H1 (cell line): ENCODE measurements around the gene MKI67. TPM values are rescaled to one million over a fixed set of nuclear protein-coding genes. Genes with fewer than 3 reads are reported as not detected.
A peak's percentile ranks its signal among the peaks of the same experiment; 100 is the strongest.

Experiments used
- CTCF ChIA-PET: fragments of 300-600 bp; sonication (Branson Sonifier 250); formaldehyde crosslinking; loops from one replicate; lab custom pipeline; 2021; ENCODE audit not compliant: partially characterized antibody; lab: Charles Lee
- POLR2A ChIA-PET: fragments of 300-600 bp; sonication (Branson Sonifier 250); formaldehyde crosslinking; loops from one replicate; lab custom pipeline; 2021; ENCODE audit warnings: inconsistent platforms; ENCODE audit not compliant: partially characterized antibody; lab: Charles Lee
- DNase-seq, 2 experiments: peaks; one replicate each; pipeline versions ENCODE4 v3.0.0 to v3.0.0-alpha.2; 2010 to 2022; ENCODE audit warnings: low spot score in 2 of 2, low read depth in 1 of 2, mixed read lengths in 1 of 2
- FAIRE-seq: peaks from 2 replicates; lab custom pipeline; 2011; peaks lifted over from hg19 to GRCh38; lab: Jason Lieb, UNC
- H2AFZ ChIP-seq: 2 replicates; pipeline ENCODE4 v1.8.1; 2012; ENCODE audit warnings: low read length, inconsistent platforms
- H2AK5ac ChIP-seq: 2 replicates; pipeline ENCODE4 v1.6.1; 2013; ENCODE audit warnings: low read depth, low read length
- H2BK120ac ChIP-seq: replicated peaks from 2 replicates; pipeline ENCODE3; 2013; ENCODE audit warnings: low read depth, low read length, inconsistent platforms
- H2BK12ac ChIP-seq: 2 replicates; pipeline ENCODE4 v1.6.1; 2013; ENCODE audit warnings: low read depth, low read length
- H2BK15ac ChIP-seq: 2 replicates; pipeline ENCODE4 v1.6.1; 2013; ENCODE audit warnings: low read length
- H2BK20ac ChIP-seq: 2 replicates; pipeline ENCODE4 v1.6.1; 2013; ENCODE audit warnings: low read length
- H2BK5ac ChIP-seq: 2 replicates; pipeline ENCODE4 v1.6.1; 2013; ENCODE audit warnings: low read depth, low read length
- H3K14ac ChIP-seq: 2 replicates; pipeline ENCODE4 v1.6.1; 2013; ENCODE audit warnings: inconsistent platforms; ENCODE audit not compliant: insufficient read length
- H3K18ac ChIP-seq: 2 replicates; pipeline ENCODE4 v1.6.1; 2013; ENCODE audit warnings: low read length; ENCODE audit errors: extremely low read depth
- H3K23ac ChIP-seq: 2 replicates; pipeline ENCODE4 v1.6.1; 2013; ENCODE audit warnings: inconsistent platforms; ENCODE audit not compliant: insufficient read length
- H3K23me2 ChIP-seq: 2 replicates; pipeline ENCODE4 v1.6.1; 2013; ENCODE audit warnings: low read depth, low read length
- H3K27ac ChIP-seq: 2 replicates; pipeline ENCODE4 v1.6.1; 2011; ENCODE audit warnings: low read depth, low read length, inconsistent platforms
- H3K27me3 ChIP-seq, 4 experiments: replicated peaks in 1 of 4; 1 replicate in 1 of 4; 2 replicates in 3 of 4; pipeline versions ENCODE4 v1.6.1 to v1.8.1; 2011 to 2013; ENCODE audit warnings: low read length in 3 of 4, mild to moderate bottlenecking in 3 of 4, inconsistent platforms in 2 of 4, mixed read lengths in 2 of 4, moderate library complexity in 1 of 4; ENCODE audit not compliant: control insufficient read depth in 3 of 4, insufficient read depth in 3 of 4; ENCODE audit errors: extremely low read depth in 1 of 4
- H3K36me3 ChIP-seq, 4 experiments: 2 replicates each; pipeline versions ENCODE4 v1.6.1 to v1.8.1; 2011 to 2013; ENCODE audit warnings: mild to moderate bottlenecking in 4 of 4, low read length in 3 of 4, moderate library complexity in 2 of 4, control low read depth in 1 of 4, inconsistent platforms in 1 of 4; ENCODE audit not compliant: insufficient read depth in 4 of 4, control insufficient read depth in 2 of 4
- H3K4ac ChIP-seq: replicated peaks from 2 replicates; pipeline ENCODE3; 2013; ENCODE audit warnings: low read length, low read depth, mixed read lengths, inconsistent platforms; ENCODE audit not compliant: insufficient read length
- H3K4me1 ChIP-seq, 4 experiments: replicated peaks in 1 of 4; 1 replicate in 1 of 4; 2 replicates in 3 of 4; pipeline versions ENCODE4 v1.6.1 to v1.8.1; 2011 to 2013; ENCODE audit warnings: low read length in 3 of 4, inconsistent platforms in 2 of 4, mixed read lengths in 1 of 4; ENCODE audit not compliant: insufficient read depth in 4 of 4, control insufficient read depth in 3 of 4
- H3K4me2 ChIP-seq, 2 experiments: 2 replicates each; pipeline versions ENCODE4 v1.6.1 to v1.8.1; 2011 to 2013; ENCODE audit warnings: low read depth in 2 of 2, low read length in 2 of 2, control low read depth in 1 of 2, inconsistent platforms in 1 of 2, mild to moderate bottlenecking in 1 of 2; ENCODE audit not compliant: insufficient read depth in 1 of 2
- H3K4me3 ChIP-seq, 4 experiments: fragments of 200-600, 300-600 bp in 1 of 4; sonication (generic), shearing (Covaris generic), sonication (Bioruptor Twin) in 1 of 4; 2 replicates each; pipeline versions ENCODE4 v1.5.1 to v1.8.1; 2011 to 2016; ENCODE audit warnings: low read length in 4 of 4, low read depth in 3 of 4, control low read depth in 2 of 4, inconsistent platforms in 2 of 4, mild to moderate bottlenecking in 2 of 4, mixed read lengths in 1 of 4, moderate library complexity in 1 of 4; ENCODE audit not compliant: insufficient read depth in 2 of 4; ENCODE audit errors: extremely low read depth in 1 of 4
- H3K56ac ChIP-seq: replicated peaks from 2 replicates; pipeline ENCODE3; 2013; ENCODE audit warnings: low read depth, mild to moderate bottlenecking, mixed read lengths, low read length, inconsistent platforms; ENCODE audit not compliant: insufficient read length
- H3K79me1 ChIP-seq: 2 replicates; pipeline ENCODE4 v1.6.1; 2013; ENCODE audit warnings: low read depth, low read length, control low read depth
- H3K79me2 ChIP-seq, 2 experiments: 2 replicates each; pipeline versions ENCODE4 v1.6.1 to v1.8.1; 2012 to 2013; ENCODE audit warnings: low read length in 2 of 2, mild to moderate bottlenecking in 2 of 2, inconsistent platforms in 1 of 2; ENCODE audit not compliant: insufficient read depth in 2 of 2, control insufficient read depth in 1 of 2
- H3K9ac ChIP-seq, 4 experiments: replicated peaks in 1 of 4; 1 replicate in 1 of 4; 2 replicates in 3 of 4; pipeline versions ENCODE4 v1.6.1 to v1.8.1; 2011 to 2013; ENCODE audit warnings: low read depth in 3 of 4, low read length in 3 of 4, control low read depth in 2 of 4, mild to moderate bottlenecking in 2 of 4, moderate library complexity in 2 of 4, inconsistent platforms in 1 of 4; ENCODE audit errors: extremely low read depth in 1 of 4
- H3K9me3 ChIP-seq, 2 experiments: 2 replicates each; pipeline versions ENCODE4 v1.6.1 to v1.8.1; 2012 to 2013; ENCODE audit warnings: mild to moderate bottlenecking in 2 of 2, moderate library complexity in 2 of 2, control low read depth in 1 of 2, inconsistent platforms in 1 of 2, low read depth in 1 of 2, low read length in 1 of 2, mixed read lengths in 1 of 2; ENCODE audit not compliant: insufficient read depth in 2 of 2
- H4K20me1 ChIP-seq, 2 experiments: replicated peaks in 1 of 2; 2 replicates each; pipeline versions ENCODE3 to v1.8.1; 2011 to 2013; ENCODE audit warnings: inconsistent platforms in 2 of 2, low read length in 2 of 2, mild to moderate bottlenecking in 1 of 2; ENCODE audit not compliant: insufficient read depth in 2 of 2, control insufficient read depth in 1 of 2
- H4K5ac ChIP-seq: 2 replicates; pipeline ENCODE4 v1.6.1; 2013; ENCODE audit warnings: low read length, low read depth, mixed read lengths, inconsistent platforms; ENCODE audit not compliant: insufficient read length
- H4K8ac ChIP-seq: 2 replicates; pipeline ENCODE4 v1.8.0; 2013; ENCODE audit warnings: mild to moderate bottlenecking, moderate library complexity, low read length, inconsistent platforms; ENCODE audit not compliant: insufficient read depth; ENCODE audit errors: extremely low read depth
- H4K91ac ChIP-seq: replicated peaks from 2 replicates; pipeline ENCODE3; 2013; ENCODE audit warnings: low read length, mixed read lengths, inconsistent platforms; ENCODE audit not compliant: insufficient read length
- E2F6 ChIP-seq: IDR thresholded peaks from 2 replicates; pipeline ENCODE4 v1.6.1; 2012; ENCODE audit warnings: inconsistent platforms
- EP300 ChIP-seq, 2 experiments: IDR thresholded peaks; 1 replicate in 1 of 2; 2 replicates in 1 of 2; pipeline ENCODE4 v1.6.1; 2011 to 2012; ENCODE audit warnings: low read depth in 2 of 2, low read length in 2 of 2, mild to moderate bottlenecking in 2 of 2, borderline replicate concordance in 1 of 2, inconsistent platforms in 1 of 2, moderate library complexity in 1 of 2
- HDAC6 ChIP-seq: IDR thresholded peaks from one replicate; pipeline ENCODE4 v1.7.1; 2012; ENCODE audit warnings: low read depth, mild to moderate bottlenecking, inconsistent platforms, low read length, moderate library complexity
- JUND ChIP-seq: IDR thresholded peaks from 2 replicates; pipeline ENCODE4 v1.6.1; 2011; ENCODE audit warnings: mild to moderate bottlenecking, improper control_type of control experiment, low read length
- KDM1A ChIP-seq: fragments of 200-600, 300-600 bp; sonication (generic); IDR thresholded peaks from 2 replicates; pipeline ENCODE4 v1.7.1; 2016; ENCODE audit warnings: mild to moderate bottlenecking, low read length, borderline replicate concordance
- KDM4A ChIP-seq: IDR thresholded peaks from one replicate; pipeline ENCODE4 v1.7.1; 2012; ENCODE audit warnings: low read depth, mild to moderate bottlenecking, moderate library complexity, low read length, inconsistent platforms; ENCODE audit not compliant: severe bottlenecking
- TAF1 ChIP-seq: IDR thresholded peaks from 2 replicates; pipeline ENCODE4 v1.6.1; 2011; ENCODE audit warnings: mild to moderate bottlenecking, low read depth, low read length
- TBP ChIP-seq: IDR thresholded peaks from 2 replicates; pipeline ENCODE4 v1.6.1; 2011; ENCODE audit warnings: low read depth, low read length, improper control_type of control experiment
- USF2 ChIP-seq: IDR thresholded peaks from 2 replicates; pipeline ENCODE4 v1.6.1; 2011; ENCODE audit warnings: low read length, improper control_type of control experiment
- WGBS, 2 experiments: shearing (Covaris generic) in 1 of 2; methylation state at CpG; one replicate each; pipeline versions ENCODE4 v1.1.6 to v1.1.7; 2013 to 2015; ENCODE audit warnings: low lambda C conversion rate in 2 of 2, mixed read lengths in 2 of 2, inconsistent platforms in 1 of 2, low coverage in 1 of 2, missing lambda C conversion rate in 1 of 2; ENCODE audit not compliant: insufficient replicate concordance in 2 of 2, insufficient coverage in 1 of 2, insufficient read length in 1 of 2; ENCODE audit errors: extremely low coverage in 1 of 2, missing lambda C conversion rate in 1 of 2; 5-methylcytosine and 5-hydroxymethylcytosine counted together
- polyA plus RNA-seq, 7 experiments: library from polyadenylated mRNA; depleted of rRNA in 3 of 7; stranded (reverse) in 5 of 7; unstranded in 2 of 7; fragments of >200 nt in 5 of 7; fragments of 200-250 nt in 2 of 7; gene quantifications; 1 replicate in 5 of 7; 2 replicates in 1 of 7; 4 replicates in 1 of 7; pipeline versions ENCODE4 v1.2.1 to v1.2.3, GENCODE V29; 2011 to 2013; ENCODE audit warnings: missing spikeins in 2 of 7, mixed read lengths in 2 of 7
- total RNA-seq: library from RNA; stranded (reverse); fragmentation: NEBNext Ultra II Directional; extraction: Animal tissue kit (Norgen Biotek cat#: 25700); gene quantifications from 2 replicates; pipeline ENCODE4 v1.2.1, GENCODE V29; 2021

Gene MKI67
- total and polyA plus RNA-seq, 2 of the 8 experiments (the other 6 are each of a cell fraction or from before 2014, with no cell fraction given): 15.8 to 85.1 TPM

GRCh38 chr10:128059266-128059981, 66.8 kb downstream of the MKI67 start:
- TF ChIP-seq EP300 (IDR thresholded peaks at IDR 0.05; ENCODE audit: borderline replicate concordance in 1 of 2, low read depth in 2 of 2, low read length in 2 of 2) (no peak), TBP (no peak), KDM1A (no peak), E2F6 (no peak), JUND (no peak), USF2 (no peak), TAF1 (no peak), HDAC6 (no peak), KDM4A (no peak)
- no peak overlapping the region for H3K4me3 ChIP-seq
- H3K36me3 ChIP-seq: no peaks in the 10 kb centered on the region
- no peak overlapping the region for H2BK20ac ChIP-seq
- no peaks in the 10 kb centered on the region for H3K79me1 ChIP-seq
- WGBS, 2 experiments: 87% methylated on average over 15 of the region's 15 CpGs; no CpG with 5 or more reads in 1 of the 2 experiments
- H3K27ac ChIP-seq: no peak overlapping the region
- no peak overlapping the region for H4K5ac ChIP-seq
- CTCF ChIA-PET: interaction anchor here (1.3 to 3.1 kb wide), 4 partner anchors 10 to 33 kb away, joined by 4 to 18 read pairs (median 10); no protein-coding TSS in a partner anchor
- H3K56ac ChIP-seq: peak overlapping the region; percentile 97
- H4K91ac ChIP-seq: peak overlapping the region; percentile 23
- H3K27me3 ChIP-seq: no peaks in the 10 kb centered on the region
- peak overlapping the region; percentile 75; the same call in 1 of the 2 replicates for H2BK5ac ChIP-seq
- H2BK120ac ChIP-seq: no peak overlapping the region
- peaks cover 9 to 21% (median 15%) of the 10 kb centered on the region in 4 experiments for H3K4me1 ChIP-seq
- H3K79me2 ChIP-seq: no peaks in the 10 kb centered on the region
- H3K9ac ChIP-seq: peak overlapping the region in 1 of 4 experiments; percentile 32; a peak in 1 of 7 replicates
- peaks cover 0 to 5% of the 10 kb centered on the region in 2 experiments for H4K20me1 ChIP-seq
- peak overlapping the region; percentile 100; the same call in 1 of the 2 replicates for H2AK5ac ChIP-seq
- POLR2A ChIA-PET: no interaction called here
- H3K4me2 ChIP-seq: no peak overlapping the region
- no peaks in the 10 kb centered on the region for H3K9me3 ChIP-seq
- FAIRE-seq: no peak
- H4K8ac ChIP-seq: no peak overlapping the region; the same call in 1 of the 2 replicates
- no peak overlapping the region for H3K18ac ChIP-seq
- H3K14ac ChIP-seq: no peak overlapping the region
- no peak overlapping the region for H3K4ac ChIP-seq
- H2BK12ac ChIP-seq: peak overlapping the region; percentile 98; the same call in 1 of the 2 replicates
- no peak overlapping the region for H2AFZ ChIP-seq
- no peak overlapping the region for H3K23ac ChIP-seq
- DNase-seq: no peak
- no peak overlapping the region for H2BK15ac ChIP-seq
- H3K23me2 ChIP-seq: peaks cover 6% of the 10 kb centered on the region; the same call in 1 of the 2 replicates
